RWPE1 (cell line): Measurements from ENCODE around the gene ESPNL.
"Not testable (repeated sequence)": the region's sequence is repeated elsewhere in the genome, so short reads cannot be mapped to it uniquely, and the experiment has no call there.

Experiments used
- CTCF ChIA-PET: fragments of 350-600 bp; sonication (Branson Sonifier 250); formaldehyde crosslinking; extraction: SDS; loops from one replicate; lab custom pipeline; 2021; lab: Yijun Ruan, JAX
- POLR2A ChIA-PET: fragments of 400-600 bp; formaldehyde crosslinking; extraction: SDS; loops from one replicate; lab custom pipeline; 2020; ENCODE audit warnings: antibody characterized with exemption; ENCODE audit not compliant: low non-redundant PET; lab: Yijun Ruan, JAX
- DNase-seq: peaks from one replicate; pipeline ENCODE4 v3.0.0; 2012; ENCODE audit warnings: low spot score
- H3K27ac ChIP-seq: fragments of 450-650 bp; 2 replicates; pipeline ENCODE4 v1.5.1; 2017
- TF ChIP-seq, protein P1 (sequence below): fragments of 450-650 bp; conservative IDR thresholded peaks from 2 replicates; pipeline ENCODE4 v1.5.1; 2017; ENCODE audit warnings: low read depth, mild to moderate bottlenecking

Gene ESPNL, protein sequence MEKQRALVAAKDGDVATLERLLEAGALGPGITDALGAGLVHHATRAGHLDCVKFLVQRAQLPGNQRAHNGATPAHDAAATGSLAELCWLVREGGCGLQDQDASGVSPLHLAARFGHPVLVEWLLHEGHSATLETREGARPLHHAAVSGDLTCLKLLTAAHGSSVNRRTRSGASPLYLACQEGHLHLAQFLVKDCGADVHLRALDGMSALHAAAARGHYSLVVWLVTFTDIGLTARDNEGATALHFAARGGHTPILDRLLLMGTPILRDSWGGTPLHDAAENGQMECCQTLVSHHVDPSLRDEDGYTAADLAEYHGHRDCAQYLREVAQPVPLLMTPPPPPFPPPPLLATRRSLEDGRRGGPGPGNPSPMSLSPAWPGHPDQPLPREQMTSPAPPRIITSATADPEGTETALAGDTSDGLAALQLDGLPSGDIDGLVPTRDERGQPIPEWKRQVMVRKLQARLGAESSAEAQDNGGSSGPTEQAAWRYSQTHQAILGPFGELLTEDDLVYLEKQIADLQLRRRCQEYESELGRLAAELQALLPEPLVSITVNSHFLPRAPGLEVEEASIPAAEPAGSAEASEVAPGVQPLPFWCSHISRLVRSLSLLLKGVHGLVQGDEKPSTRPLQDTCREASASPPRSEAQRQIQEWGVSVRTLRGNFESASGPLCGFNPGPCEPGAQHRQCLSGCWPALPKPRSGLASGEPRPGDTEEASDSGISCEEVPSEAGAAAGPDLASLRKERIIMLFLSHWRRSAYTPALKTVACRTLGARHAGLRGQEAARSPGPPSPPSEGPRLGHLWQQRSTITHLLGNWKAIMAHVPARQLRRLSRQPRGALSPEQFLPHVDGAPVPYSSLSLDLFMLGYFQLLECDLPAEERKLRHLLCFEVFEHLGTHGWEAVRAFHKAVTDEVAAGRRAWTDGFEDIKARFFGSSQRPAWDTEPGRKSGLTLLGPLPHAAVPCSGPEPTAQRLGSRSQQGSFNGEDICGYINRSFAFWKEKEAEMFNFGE

DNA sequence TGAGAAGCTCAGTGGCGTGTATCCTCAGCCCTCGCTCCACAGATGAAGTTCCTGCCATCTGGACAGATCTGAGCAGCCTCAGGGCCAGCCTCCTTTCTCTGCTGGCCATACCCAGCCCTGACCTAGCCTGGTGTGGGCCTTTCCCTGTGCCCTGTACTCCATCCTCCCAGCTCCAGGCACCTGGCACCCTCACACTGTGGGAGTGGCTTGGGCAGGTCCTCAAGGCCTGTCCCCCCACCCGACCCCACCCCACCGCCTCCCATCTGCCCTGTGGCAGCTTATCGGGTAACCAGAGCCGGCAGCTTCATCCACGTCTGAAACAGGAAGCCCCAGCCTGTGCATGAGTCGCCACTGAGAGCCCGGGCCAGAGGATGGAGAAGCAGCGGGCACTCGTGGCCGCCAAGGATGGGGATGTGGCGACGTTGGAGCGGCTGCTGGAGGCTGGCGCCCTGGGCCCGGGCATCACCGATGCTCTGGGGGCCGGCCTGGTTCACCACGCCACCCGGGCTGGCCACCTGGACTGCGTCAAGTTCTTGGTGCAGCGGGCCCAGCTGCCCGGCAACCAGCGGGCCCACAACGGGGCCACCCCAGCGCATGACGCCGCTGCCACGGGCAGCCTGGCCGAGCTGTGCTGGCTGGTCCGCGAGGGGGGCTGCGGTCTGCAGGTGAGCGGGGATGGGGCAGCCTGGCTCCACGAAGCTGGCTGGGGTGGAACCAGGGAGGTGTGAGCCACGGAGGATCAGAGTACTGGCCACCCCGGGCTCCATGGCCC lies at the start of gene ESPNL:
ESPNL (plus strand) TSS at position 292 of the 772 bp plus-strand sequence; CDS start at position 372, 80 bp downstream.
- POLR2A ChIA-PET, result no interaction called here
- no peak for DNase-seq
- no peak within 1 kb of the TSS for H3K27ac ChIP-seq
- CTCF ChIA-PET, result no interaction called here
- TF ChIP-seq, protein P1, sequence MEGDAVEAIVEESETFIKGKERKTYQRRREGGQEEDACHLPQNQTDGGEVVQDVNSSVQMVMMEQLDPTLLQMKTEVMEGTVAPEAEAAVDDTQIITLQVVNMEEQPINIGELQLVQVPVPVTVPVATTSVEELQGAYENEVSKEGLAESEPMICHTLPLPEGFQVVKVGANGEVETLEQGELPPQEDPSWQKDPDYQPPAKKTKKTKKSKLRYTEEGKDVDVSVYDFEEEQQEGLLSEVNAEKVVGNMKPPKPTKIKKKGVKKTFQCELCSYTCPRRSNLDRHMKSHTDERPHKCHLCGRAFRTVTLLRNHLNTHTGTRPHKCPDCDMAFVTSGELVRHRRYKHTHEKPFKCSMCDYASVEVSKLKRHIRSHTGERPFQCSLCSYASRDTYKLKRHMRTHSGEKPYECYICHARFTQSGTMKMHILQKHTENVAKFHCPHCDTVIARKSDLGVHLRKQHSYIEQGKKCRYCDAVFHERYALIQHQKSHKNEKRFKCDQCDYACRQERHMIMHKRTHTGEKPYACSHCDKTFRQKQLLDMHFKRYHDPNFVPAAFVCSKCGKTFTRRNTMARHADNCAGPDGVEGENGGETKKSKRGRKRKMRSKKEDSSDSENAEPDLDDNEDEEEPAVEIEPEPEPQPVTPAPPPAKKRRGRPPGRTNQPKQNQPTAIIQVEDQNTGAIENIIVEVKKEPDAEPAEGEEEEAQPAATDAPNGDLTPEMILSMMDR, result no peak

DNA sequence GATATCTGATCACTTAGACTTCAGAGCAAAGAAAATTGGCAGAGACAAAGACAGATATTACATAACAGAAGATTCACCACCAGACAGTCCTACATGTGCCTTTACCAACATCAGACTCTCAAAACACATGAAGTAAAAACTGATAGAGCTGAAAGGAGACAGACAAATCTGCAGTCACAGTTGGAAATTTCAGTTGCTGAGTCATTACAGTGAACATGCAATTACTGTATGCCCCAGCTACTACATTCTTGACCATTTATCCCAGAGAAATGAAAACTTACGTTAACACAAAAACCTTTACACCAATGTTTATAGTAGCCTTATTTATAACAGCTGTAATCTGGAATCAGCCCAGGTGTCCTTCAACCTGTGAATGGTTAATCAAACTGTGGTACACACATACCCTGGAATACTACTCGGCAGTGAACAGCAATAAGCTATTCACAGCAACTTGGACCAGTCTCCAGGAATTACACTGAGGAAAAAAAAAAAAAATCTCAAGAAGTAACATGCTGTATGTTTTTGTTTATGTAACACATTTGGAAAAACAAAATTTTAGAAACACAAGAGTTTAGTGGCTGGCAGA lies 46.9 kb upstream of the ESPNL start:
- CTCF ChIA-PET, result interaction anchor here (1.5 kb wide), 1 partner anchor 8 kb away, joined by 3 read pairs; the partner anchor contains the start of gene SCLY
- no peak for DNase-seq
- TF ChIP-seq, protein P1, result no peak
- POLR2A ChIA-PET, result no interaction called here
- H3K27ac ChIP-seq, result no peak overlapping the region

DNA sequence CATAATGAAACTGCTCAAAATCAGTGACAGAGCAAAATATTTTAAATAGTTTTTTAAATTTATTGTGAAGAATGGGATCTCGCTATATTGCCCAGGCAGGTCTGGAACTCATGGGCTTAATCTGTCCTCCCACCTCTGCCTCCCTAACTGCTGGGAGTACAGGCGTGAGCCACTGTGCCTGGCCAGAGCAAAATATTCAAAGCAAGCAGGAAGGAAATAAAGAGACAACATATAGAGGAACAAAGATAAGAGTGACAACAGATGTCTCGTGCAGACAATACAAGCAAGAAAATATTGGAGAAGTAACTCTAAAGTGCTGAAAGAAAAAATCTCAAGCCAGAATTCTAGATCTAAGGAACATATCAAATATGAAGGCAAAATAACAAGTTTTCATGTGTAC lies 44.3 kb upstream of the ESPNL start:
- POLR2A ChIA-PET, result no interaction called here
- TF ChIP-seq, protein P1, result no peak
- CTCF ChIA-PET, result no interaction called here
- no peak for DNase-seq
- H3K27ac ChIP-seq, result no peak overlapping the region

DNA sequence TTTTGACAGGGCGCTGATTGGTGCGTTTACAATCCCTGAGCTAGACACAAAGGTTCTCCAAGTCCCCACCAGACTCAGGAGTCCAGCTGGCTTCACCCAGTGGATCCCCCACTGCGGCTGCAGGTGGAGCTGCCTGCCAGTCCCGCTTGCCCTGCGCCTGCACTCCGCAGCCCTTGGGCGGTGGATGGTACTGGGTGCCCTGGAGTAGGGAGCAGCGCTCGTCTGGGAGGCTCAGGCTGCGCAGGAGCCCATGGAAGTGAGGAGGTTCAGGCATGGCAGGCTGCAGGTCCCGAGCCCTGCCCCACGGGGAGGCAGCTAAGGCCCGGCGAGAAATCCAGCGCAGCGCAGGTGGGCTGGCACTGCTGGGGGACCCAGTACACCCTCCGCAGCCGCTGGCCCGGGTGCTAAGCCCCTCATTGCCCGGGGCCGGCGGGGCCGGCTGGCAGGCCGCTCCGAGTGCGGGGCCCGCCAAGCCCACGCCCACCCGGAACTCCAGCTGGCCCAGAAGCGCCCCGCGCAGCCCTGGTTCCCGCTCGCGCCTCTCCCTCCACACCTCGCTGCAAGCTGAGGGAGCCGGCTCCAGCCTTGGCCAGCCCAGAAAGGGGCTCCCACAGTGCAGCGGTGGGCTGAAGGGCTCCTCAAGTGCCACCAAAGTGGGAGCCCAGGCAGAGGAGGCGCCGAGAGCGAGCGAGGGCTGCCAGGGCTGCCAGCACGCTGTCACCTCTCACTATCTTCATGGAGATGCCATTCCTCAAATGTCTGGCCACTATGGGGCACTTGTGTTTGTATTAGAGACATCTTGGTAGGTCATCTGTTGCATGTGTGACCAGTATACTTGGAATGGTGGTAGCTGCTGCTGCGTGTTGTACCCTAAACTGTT lies 42.2 kb upstream of the ESPNL start:
- H3K27ac ChIP-seq, POLR2A ChIA-PET, CTCF ChIA-PET, DNase-seq: not testable (repeated sequence)

DNA sequence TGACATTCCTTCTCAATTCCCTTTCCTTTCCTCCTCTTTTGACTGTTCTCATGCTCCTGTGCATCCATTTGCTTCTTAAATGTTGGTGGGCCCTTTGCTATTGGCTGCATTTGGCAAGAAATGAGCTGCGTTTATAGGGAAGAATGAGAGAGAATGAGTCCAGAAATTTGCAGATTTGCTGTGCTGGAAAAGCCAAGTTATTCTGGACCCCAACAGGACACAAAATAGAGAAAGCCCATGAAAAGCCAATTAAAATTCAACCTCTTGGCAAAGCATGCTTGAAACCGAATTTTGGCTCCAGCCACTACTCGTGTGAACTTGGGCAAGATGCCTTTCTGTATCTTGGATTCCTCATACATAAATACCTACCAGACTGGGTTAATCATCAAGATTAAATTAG lies 40.6 kb upstream of the ESPNL start:
- no peak overlapping the region for H3K27ac ChIP-seq
- TF ChIP-seq, protein P1, result no peak

DNA sequence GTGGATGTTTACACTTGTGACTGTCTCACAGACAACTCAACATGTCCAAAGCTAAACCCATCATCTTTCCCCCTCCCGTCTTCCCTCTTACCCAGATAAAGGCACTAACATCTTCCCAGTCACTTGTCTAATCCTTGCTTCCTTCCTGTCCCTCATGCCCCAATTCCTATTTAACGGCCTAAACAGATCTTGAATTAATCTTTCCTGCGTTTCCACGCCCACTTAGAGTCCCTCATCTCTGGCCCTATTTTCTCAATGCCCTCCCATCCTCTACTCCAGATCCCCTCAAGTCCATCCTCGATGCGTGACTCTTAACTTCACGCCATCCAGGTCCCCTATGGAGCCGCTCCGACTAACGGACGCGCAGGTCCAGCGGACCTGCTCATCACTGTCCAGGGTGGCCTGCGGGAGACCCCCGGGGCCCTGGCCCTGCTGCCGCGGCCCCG lies 40.0 kb upstream of the ESPNL start:
- TF ChIP-seq, protein P1, result no peak
- ChIA-PET CTCF (no interaction called here), POLR2A (interaction anchor here (1.0 kb wide), 1 partner anchor 18 kb away, joined by 3 read pairs; no protein-coding TSS in a partner anchor)
- peak; percentile 13 for DNase-seq
- peak overlapping the region; percentile 83 for H3K27ac ChIP-seq

More for the DNA sequence above, 40.6 kb upstream of the ESPNL start:
- ChIA-PET CTCF (no interaction called here), POLR2A (no interaction called here)
- DNase-seq, result no peak
